ENCODE data around the gene GLOD4.

GRCh38 chr17:799261-799660 is 17.2 kb upstream of the GLOD4 start:
- TF ChIP-seq, protein P1, sequence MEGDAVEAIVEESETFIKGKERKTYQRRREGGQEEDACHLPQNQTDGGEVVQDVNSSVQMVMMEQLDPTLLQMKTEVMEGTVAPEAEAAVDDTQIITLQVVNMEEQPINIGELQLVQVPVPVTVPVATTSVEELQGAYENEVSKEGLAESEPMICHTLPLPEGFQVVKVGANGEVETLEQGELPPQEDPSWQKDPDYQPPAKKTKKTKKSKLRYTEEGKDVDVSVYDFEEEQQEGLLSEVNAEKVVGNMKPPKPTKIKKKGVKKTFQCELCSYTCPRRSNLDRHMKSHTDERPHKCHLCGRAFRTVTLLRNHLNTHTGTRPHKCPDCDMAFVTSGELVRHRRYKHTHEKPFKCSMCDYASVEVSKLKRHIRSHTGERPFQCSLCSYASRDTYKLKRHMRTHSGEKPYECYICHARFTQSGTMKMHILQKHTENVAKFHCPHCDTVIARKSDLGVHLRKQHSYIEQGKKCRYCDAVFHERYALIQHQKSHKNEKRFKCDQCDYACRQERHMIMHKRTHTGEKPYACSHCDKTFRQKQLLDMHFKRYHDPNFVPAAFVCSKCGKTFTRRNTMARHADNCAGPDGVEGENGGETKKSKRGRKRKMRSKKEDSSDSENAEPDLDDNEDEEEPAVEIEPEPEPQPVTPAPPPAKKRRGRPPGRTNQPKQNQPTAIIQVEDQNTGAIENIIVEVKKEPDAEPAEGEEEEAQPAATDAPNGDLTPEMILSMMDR (IDR thresholded peaks at IDR 0.05): no peak
- TF ChIP-seq POLR2AphosphoS5 (IDR thresholded peaks at IDR 0.05) (no peak), POLR2A (IDR thresholded peaks at IDR 0.05) (no peak)
